K562 (cell line): Measurements from ENCODE around the gene PAK1IP1. TPM values are rescaled to one million over a fixed set of nuclear protein-coding genes. Genes with fewer than 3 reads are reported as not detected.

ENCODE experiments used
- CGGBP1 ChIP-seq: fragments of 250-450 bp; sonication (Bioruptor Pico); IDR thresholded peaks from 2 replicates; pipeline ENCODE4 v1.9.0; 2021; ENCODE audit warnings: mild to moderate bottlenecking
- ELF4 ChIP-seq: fragments of 450-650 bp; formaldehyde crosslinking; IDR thresholded peaks from 2 replicates; pipeline ENCODE4 v1.4.0; 2022; ENCODE audit warnings: missing genetic modification characterization
- KDM1A ChIP-seq, 2 experiments: fragments of 450-650 bp; IDR thresholded peaks; 2 replicates each; pipeline ENCODE4 v1.6.1; 2016; ENCODE audit warnings: mild to moderate bottlenecking in 2 of 2
- MCM7 ChIP-seq, 2 experiments: fragments of 450-650 bp; IDR thresholded peaks; 2 replicates each; pipeline ENCODE4 v1.6.1; 2016 to 2018
- PCBP2 ChIP-seq: fragments of 200-400 bp; formaldehyde crosslinking; IDR thresholded peaks from 2 replicates; pipeline ENCODE4 v1.6.1; 2018; ENCODE audit warnings: low read length, low read depth, mild to moderate bottlenecking, moderate library complexity; ENCODE audit not compliant: poor library complexity, severe bottlenecking
- POLR3A ChIP-seq: IDR thresholded peaks from 2 replicates; pipeline ENCODE4 v1.6.1; 2011; ENCODE audit warnings: borderline replicate concordance, mild to moderate bottlenecking, moderate library complexity; ENCODE audit not compliant: insufficient read length, insufficient read depth; ENCODE audit errors: extremely low read depth
- PRDM10 ChIP-seq: fragments of 450-650 bp; IDR thresholded peaks from 2 replicates; pipeline ENCODE4 v1.6.1; 2018; ENCODE audit not compliant: partially characterized antibody
- RREB1 ChIP-seq: fragments of 250-450 bp; sonication (Bioruptor Pico); IDR thresholded peaks from 2 replicates; pipeline ENCODE4 v1.4.0; 2020
- SMARCC2 ChIP-seq: fragments of 450-650 bp; IDR thresholded peaks from 2 replicates; pipeline ENCODE4 v1.6.1; 2017; ENCODE audit warnings: antibody characterized with exemption, moderate library complexity, mild to moderate bottlenecking, low read depth
- ZNF695 ChIP-seq: fragments of 450-650 bp; formaldehyde crosslinking; IDR thresholded peaks from 2 replicates; pipeline ENCODE4 v1.4.0; 2020; ENCODE audit warnings: mild to moderate bottlenecking, moderate library complexity
- ZNF780A ChIP-seq: fragments of 250-450 bp; sonication (Bioruptor Pico); IDR thresholded peaks from 2 replicates; pipeline ENCODE4 v1.5.0; 2021; ENCODE audit warnings: mild to moderate bottlenecking
- polyA plus RNA-seq, 8 experiments: library from polyadenylated mRNA; depleted of rRNA in 4 of 8; stranded (reverse) in 5 of 8; unstranded in 3 of 8; fragments of >200 nt; fragmentation: Nextera tagmentation in 2 of 8; fragmentation: Illumina TruSeq in 1 of 8; extraction: Ambion mirVana in 2 of 8; extraction: Trizol in 1 of 8; gene quantifications; 2 replicates each; pipeline versions ENCODE4 v1.2.1 to v1.2.3, GENCODE V29; 2011 to 2014; ENCODE audit warnings: inconsistent platforms in 1 of 8, missing spikeins in 1 of 8
- total RNA-seq, 7 experiments: library from RNA; depleted of rRNA in 6 of 7; stranded (reverse); fragments of >200 nt in 6 of 7; fragmentation: Illumina TruSeq in 2 of 7; extraction: Trizol in 2 of 7; gene quantifications; 2 replicates each; pipeline versions ENCODE4 v1.2.1 to v1.2.3, GENCODE V29; 2011 to 2021; ENCODE audit warnings: low replicate concordance in 1 of 7
- TF ChIP-seq, protein P1 (sequence below): IDR thresholded peaks from 2 replicates; pipeline ENCODE4 v1.6.1; 2011; ENCODE audit warnings: borderline replicate concordance, low read depth, mild to moderate bottlenecking, moderate library complexity, low read length; ENCODE audit not compliant: insufficient read depth, poor library complexity, severe bottlenecking

The PAK1IP1 gene
- total and polyA plus RNA-seq, 9 of the 15 experiments (the other 6 are each of a cell fraction or from before 2014, with no cell fraction given), result 50.0 to 200 (median 87.0) TPM

DNA sequence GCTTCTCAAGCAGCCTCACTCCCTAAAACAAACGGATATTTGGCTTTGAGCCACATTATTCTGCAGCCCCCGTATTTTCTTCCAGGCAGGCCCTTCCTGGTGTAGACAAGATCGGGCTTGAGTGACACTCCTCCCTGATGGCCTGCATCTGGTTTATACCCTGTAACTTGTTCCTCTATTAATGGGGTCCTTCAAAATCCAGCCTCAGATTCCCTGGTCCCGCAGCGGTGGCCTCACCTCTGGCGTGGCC, 27.7 kb downstream of the PAK1IP1 start (continued):
- TF ChIP-seq POLR3A, result no peak
- peak in 1 of 2 experiments; percentile 4; a peak in 1 of 4 replicates for TF ChIP-seq KDM1A (IDR thresholded peaks at IDR 0.05)
- peak; percentile 55 for TF ChIP-seq PRDM10
- no peak for TF ChIP-seq PCBP2
- 0 out of 2 replicates have a peak, but pooled peaks have one; percentile 58 for TF ChIP-seq RREB1
- TF ChIP-seq ZNF695, result peak; percentile 83; the same call in 1 of the 2 replicates
- peak; percentile 8; the same call in 1 of the 2 replicates for TF ChIP-seq CGGBP1 (CRISPR knock-in tag)
- 0 out of 2 replicates have a peak, but pooled peaks have one; percentile 69 for TF ChIP-seq ZNF780A
- TF ChIP-seq, protein P1, sequence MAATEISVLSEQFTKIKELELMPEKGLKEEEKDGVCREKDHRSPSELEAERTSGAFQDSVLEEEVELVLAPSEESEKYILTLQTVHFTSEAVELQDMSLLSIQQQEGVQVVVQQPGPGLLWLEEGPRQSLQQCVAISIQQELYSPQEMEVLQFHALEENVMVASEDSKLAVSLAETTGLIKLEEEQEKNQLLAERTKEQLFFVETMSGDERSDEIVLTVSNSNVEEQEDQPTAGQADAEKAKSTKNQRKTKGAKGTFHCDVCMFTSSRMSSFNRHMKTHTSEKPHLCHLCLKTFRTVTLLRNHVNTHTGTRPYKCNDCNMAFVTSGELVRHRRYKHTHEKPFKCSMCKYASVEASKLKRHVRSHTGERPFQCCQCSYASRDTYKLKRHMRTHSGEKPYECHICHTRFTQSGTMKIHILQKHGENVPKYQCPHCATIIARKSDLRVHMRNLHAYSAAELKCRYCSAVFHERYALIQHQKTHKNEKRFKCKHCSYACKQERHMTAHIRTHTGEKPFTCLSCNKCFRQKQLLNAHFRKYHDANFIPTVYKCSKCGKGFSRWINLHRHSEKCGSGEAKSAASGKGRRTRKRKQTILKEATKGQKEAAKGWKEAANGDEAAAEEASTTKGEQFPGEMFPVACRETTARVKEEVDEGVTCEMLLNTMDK, result no peak
- TF ChIP-seq ELF4 (CRISPR knock-in tag), result no peak
- no peak for TF ChIP-seq SMARCC2
- no peak for TF ChIP-seq MCM7 (IDR thresholded peaks at IDR 0.05)
